Progenitor cell of endocrine pancreas (in vitro differentiated cells): ENCODE measurements around the gene EEIG1. TPM values are rescaled to one million over a fixed set of nuclear protein-coding genes. Genes with fewer than 3 reads are reported as not detected.

ENCODE experiments used
- DNase-seq: peaks from one replicate; pipeline ENCODE4 v3.0.0; 2021; ENCODE audit warnings: low spot score; ENCODE audit not compliant: unreplicated experiment
- H3K27ac Mint-ChIP-seq: 2 replicates; pipeline ENCODE4 v1.8.0; 2021; ENCODE audit warnings: mild to moderate bottlenecking, moderate library complexity, mixed read lengths
- H3K27me3 Mint-ChIP-seq: 2 replicates; pipeline ENCODE4 v1.8.0; 2021; ENCODE audit warnings: mixed read lengths
- H3K36me3 Mint-ChIP-seq: 2 replicates; pipeline ENCODE4 v1.8.0; 2022; ENCODE audit warnings: mixed read lengths; ENCODE audit not compliant: insufficient read depth
- H3K4me1 Mint-ChIP-seq: 2 replicates; pipeline ENCODE4 v1.8.0; 2021; ENCODE audit warnings: low read depth, mixed read lengths
- H3K4me3 Mint-ChIP-seq: 2 replicates; pipeline ENCODE4 v1.8.0; 2021; ENCODE audit warnings: low read depth, mild to moderate bottlenecking, moderate library complexity, mixed read lengths
- H3K9me3 Mint-ChIP-seq: 2 replicates; pipeline ENCODE4 v1.8.0; 2021; ENCODE audit warnings: low read depth, mixed read lengths
- CTCF ChIP-seq: fragments of 200-600 bp; sonication (generic); IDR thresholded peaks from one replicate; pipeline ENCODE4 v1.5.0; 2021; ENCODE audit warnings: antibody characterized with exemption, mild to moderate bottlenecking; ENCODE audit not compliant: unreplicated experiment
- total RNA-seq: library from RNA; stranded (reverse); gene quantifications from 2 replicates; pipeline ENCODE4 v1.2.1, GENCODE V29; 2021

Gene EEIG1
- total RNA-seq, 1 donor from 2014 or later, result 48.2 TPM

- Mint-ChIP-seq H3K36me3 (no peaks in the 10 kb centered on the region), H3K4me1 (peaks cover 28% of the 10 kb centered on the region), H3K27me3 (no peaks in the 10 kb centered on the region), H3K4me3 (no peak overlapping the region), H3K9me3 (no peaks in the 10 kb centered on the region), H3K27ac (peak overlapping the region; percentile 49)
- no peak for DNase-seq
- TF ChIP-seq CTCF, result no peak
Measured at GRCh38 chr9:127971357-127972235, 9.2 kb downstream of the EEIG1 start.

DNA sequence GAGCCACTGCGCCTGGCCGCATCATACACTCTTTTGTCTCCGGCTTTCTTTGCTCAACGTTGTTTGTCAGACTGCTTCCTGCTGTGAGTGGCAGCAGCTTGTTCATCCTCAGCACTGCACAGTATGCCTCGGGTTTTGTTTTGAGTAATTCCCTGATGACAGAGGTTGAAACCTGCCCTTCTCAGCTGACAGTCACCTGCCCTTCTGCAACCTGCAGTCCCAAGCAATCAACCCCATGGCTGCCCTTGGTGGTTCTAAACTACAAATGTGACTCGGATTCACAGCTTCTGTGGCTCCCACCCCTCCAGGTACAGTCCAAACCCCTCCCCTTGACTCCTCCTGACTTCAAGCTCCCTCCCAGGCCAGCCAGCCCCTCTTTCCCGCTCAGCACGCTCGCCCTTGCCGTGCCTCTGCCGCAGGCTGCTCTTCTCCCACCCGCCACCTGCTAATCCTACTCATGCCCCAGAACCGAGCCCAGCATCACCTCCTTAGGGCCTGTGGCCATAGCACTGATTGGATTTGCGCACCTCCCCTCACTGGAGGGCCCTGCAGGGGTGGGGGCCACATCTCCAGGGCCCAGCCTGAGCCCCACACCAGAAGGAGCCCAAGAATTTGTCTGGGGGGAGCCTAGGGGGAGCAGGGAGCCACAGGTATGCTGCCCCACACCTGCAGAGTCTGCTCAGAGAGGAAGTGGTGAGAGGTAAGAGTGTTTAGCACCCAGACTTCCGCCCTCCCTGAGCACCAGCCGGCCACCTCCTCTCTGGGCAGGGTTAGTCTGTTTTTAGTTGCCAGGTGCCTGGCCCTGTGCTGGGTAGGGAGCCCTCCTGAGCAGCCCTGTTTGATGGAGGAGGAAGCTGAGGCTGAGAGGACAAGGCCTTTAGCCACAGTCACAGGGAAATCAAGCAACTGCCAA is 10.1 kb downstream of the EEIG1 start:
- DNase-seq, result no peak
- H3K9me3 Mint-ChIP-seq, result no peaks in the 10 kb centered on the region
- H3K4me1 Mint-ChIP-seq, result peaks cover 23% of the 10 kb centered on the region
- H3K27me3 Mint-ChIP-seq, result no peaks in the 10 kb centered on the region
- H3K27ac Mint-ChIP-seq, result peak overlapping the region; percentile 19
- no peaks in the 10 kb centered on the region for H3K36me3 Mint-ChIP-seq
- no peak for TF ChIP-seq CTCF
- no peak overlapping the region for H3K4me3 Mint-ChIP-seq

DNA sequence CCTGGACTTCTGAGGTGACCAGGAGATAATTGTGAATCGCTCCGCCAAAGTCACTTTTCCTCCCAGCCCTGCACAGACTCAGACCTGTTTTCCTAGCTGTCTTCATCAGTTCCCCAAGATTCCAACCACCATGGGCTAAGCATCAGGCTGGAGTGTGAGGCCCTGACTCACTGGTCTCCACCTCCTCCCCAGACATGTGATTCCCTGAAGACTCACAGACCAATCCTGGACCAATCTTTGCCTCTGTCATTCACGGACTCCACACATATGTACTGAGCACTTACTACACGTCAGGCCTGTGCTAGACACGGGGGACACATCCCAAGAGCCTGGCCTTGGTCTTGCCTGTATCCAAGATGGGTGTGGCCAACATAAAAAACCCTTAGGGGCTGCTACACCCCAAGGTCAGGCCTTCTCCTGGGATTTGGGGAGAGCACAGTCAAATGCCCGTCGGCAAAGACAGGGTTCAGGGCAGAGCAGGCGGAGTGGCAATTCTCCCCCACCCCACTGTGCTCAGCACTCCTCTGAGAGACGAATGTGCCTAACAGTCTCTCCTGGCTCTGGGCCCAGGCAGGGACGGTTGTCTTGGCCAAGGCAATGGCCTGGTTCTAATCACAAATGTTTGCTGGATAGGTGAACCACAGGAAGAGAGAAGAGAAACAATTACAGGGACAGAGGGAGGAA is 11.9 kb downstream of the EEIG1 start:
- H3K27me3 Mint-ChIP-seq, result no peaks in the 10 kb centered on the region
- peaks cover 20% of the 10 kb centered on the region for H3K4me1 Mint-ChIP-seq
- H3K9me3 Mint-ChIP-seq, result no peaks in the 10 kb centered on the region
- no peak overlapping the region for H3K4me3 Mint-ChIP-seq
- no peaks in the 10 kb centered on the region for H3K36me3 Mint-ChIP-seq
- no peak for DNase-seq
- no peak for TF ChIP-seq CTCF
- H3K27ac Mint-ChIP-seq, result peak overlapping the region; percentile 76

GRCh38 chr9:127968042-127968441 is 12.7 kb downstream of the EEIG1 start:
- no peak for DNase-seq
- Mint-ChIP-seq H3K36me3 (no peaks in the 10 kb centered on the region), H3K4me1 (peaks cover 24% of the 10 kb centered on the region), H3K9me3 (no peaks in the 10 kb centered on the region), H3K27me3 (no peaks in the 10 kb centered on the region), H3K27ac (peak overlapping the region; percentile 76), H3K4me3 (no peak overlapping the region)
- no peak for TF ChIP-seq CTCF
